ENCODE results near the gene SIRT7.

- TF ChIP-seq CTCF (conservative IDR thresholded peaks at IDR 0.05; ENCODE audit: low read length): no peak
- no peak for TF ChIP-seq EZH2phosphoT487 (IDR thresholded peaks at IDR 0.05; ENCODE audit: borderline replicate concordance, low read depth, low read length)
These were observed 54.8 kb downstream of the SIRT7 start for GRCh38 chr17:81863123-81863675.
